HepG2 (cell line): Measurements from ENCODE around the gene AFF4. TPM values are rescaled to one million over a fixed set of nuclear protein-coding genes. Genes with fewer than 3 reads are reported as not detected.
A peak's percentile ranks its signal among the peaks of the same experiment; 100 is the strongest.

ENCODE experiments used
- HDAC6 ChIP-seq: fragments of 200-600 bp; sonication (generic); IDR thresholded peaks from 2 replicates; pipeline ENCODE4 v1.7.0; 2017; ENCODE audit warnings: mild to moderate bottlenecking, antibody characterized with exemption, low read length, low read depth
- KDM2A ChIP-seq: sonication (generic); formaldehyde crosslinking; IDR thresholded peaks from 2 replicates; pipeline ENCODE4 v1.4.0; 2020; ENCODE audit warnings: low read depth, missing genetic modification reagents, borderline replicate concordance
- KDM3A ChIP-seq: IDR thresholded peaks from 2 replicates; pipeline ENCODE4 v1.6.1; 2018; ENCODE audit warnings: low read depth, missing compliant biosample characterization
- MAFF ChIP-seq: IDR thresholded peaks from 2 replicates; pipeline ENCODE4 v1.6.1; 2011; ENCODE audit warnings: low read depth, low read length, improper control_type of control experiment
- MEF2D ChIP-seq: sonication (generic); formaldehyde crosslinking; IDR thresholded peaks from 2 replicates; pipeline ENCODE4 v1.5.1; 2020; ENCODE audit warnings: mild to moderate bottlenecking, missing genetic modification reagents
- NPAS2 ChIP-seq: sonication (generic); formaldehyde crosslinking; IDR thresholded peaks from 2 replicates; pipeline ENCODE4 v1.8.0; 2022; ENCODE audit warnings: mild to moderate bottlenecking, missing genetic modification reagents, borderline replicate concordance
- RAD21 ChIP-seq: fragments of 450-650 bp; formaldehyde crosslinking; IDR thresholded peaks from 2 replicates; pipeline ENCODE4 v1.5.0; 2020; ENCODE audit warnings: mild to moderate bottlenecking
- TCF12 ChIP-seq, 2 experiments: fragments of 450-650 bp in 1 of 2; sonication (generic) in 1 of 2; formaldehyde crosslinking in 1 of 2; IDR thresholded peaks; 2 replicates each; pipeline versions ENCODE4 v1.6.1 to v1.8.0; 2017 to 2022; ENCODE audit warnings: antibody characterized with exemption in 1 of 2, mild to moderate bottlenecking in 1 of 2, missing genetic modification reagents in 1 of 2, moderate library complexity in 1 of 2
- ZKSCAN1 ChIP-seq: fragments of 150-350 bp; IDR thresholded peaks from 2 replicates; pipeline ENCODE4 v1.6.1; 2014; ENCODE audit warnings: low read length
- ZNF101 ChIP-seq: sonication (generic); formaldehyde crosslinking; IDR thresholded peaks from 2 replicates; pipeline ENCODE4 v1.4.0; 2020; ENCODE audit warnings: mild to moderate bottlenecking, low read depth, missing genetic modification reagents, borderline replicate concordance
- ZNF225 ChIP-seq: sonication (generic); formaldehyde crosslinking; IDR thresholded peaks from 2 replicates; pipeline ENCODE4 v1.4.0; 2020; ENCODE audit warnings: mild to moderate bottlenecking, missing genetic modification reagents
- ZNF317 ChIP-seq: sonication (generic); formaldehyde crosslinking; IDR thresholded peaks from 2 replicates; pipeline ENCODE4 v1.5.0; 2020; ENCODE audit warnings: mild to moderate bottlenecking, missing genetic modification reagents
- ZNF34 ChIP-seq: sonication (generic); formaldehyde crosslinking; IDR thresholded peaks from 2 replicates; pipeline ENCODE4 v1.4.0; 2020; ENCODE audit warnings: mild to moderate bottlenecking, missing genetic modification reagents, borderline replicate concordance
- ZNF570 ChIP-seq: sonication (generic); formaldehyde crosslinking; IDR thresholded peaks from 2 replicates; pipeline ENCODE4 v1.4.0; 2020; ENCODE audit warnings: mild to moderate bottlenecking, missing genetic modification reagents, borderline replicate concordance
- ZNF713 ChIP-seq: sonication (generic); formaldehyde crosslinking; IDR thresholded peaks from 2 replicates; pipeline ENCODE4 v1.4.0; 2020; ENCODE audit warnings: mild to moderate bottlenecking, missing genetic modification reagents
- polyA plus RNA-seq, 8 experiments: library from polyadenylated mRNA; depleted of rRNA in 3 of 8; stranded (reverse) in 7 of 8; unstranded in 1 of 8; fragments of >200 nt; fragmentation: Illumina TruSeq in 4 of 8; extraction: Trizol in 4 of 8; gene quantifications; 2 replicates each; pipeline versions ENCODE4 v1.2.1 to v1.2.3, GENCODE V29; 2011 to 2016; ENCODE audit warnings: low read depth in 4 of 8, missing spikeins in 1 of 8, mixed read lengths in 1 of 8; ENCODE audit not compliant: insufficient read depth in 1 of 8
- total RNA-seq, 5 experiments: library from RNA; depleted of rRNA; stranded (reverse); fragments of >200 nt; fragmentation: Illumina TruSeq; extraction: Trizol; gene quantifications; 2 replicates each; pipeline ENCODE4 v1.2.3, GENCODE V29; 2016; ENCODE audit warnings: low read depth in 1 of 5
- TF ChIP-seq, protein P1 (sequence below): sonication (generic); formaldehyde crosslinking; IDR thresholded peaks from 2 replicates; pipeline ENCODE4 v1.5.1; 2020; ENCODE audit warnings: missing genetic modification reagents, mild to moderate bottlenecking, borderline replicate concordance
- TF ChIP-seq, protein P2 (sequence below): sonication (generic); formaldehyde crosslinking; IDR thresholded peaks from 2 replicates; pipeline ENCODE4 v1.5.0; 2020; ENCODE audit warnings: missing genetic modification reagents, mild to moderate bottlenecking, borderline replicate concordance
- TF ChIP-seq, protein P3 (sequence below): sonication (generic); formaldehyde crosslinking; IDR thresholded peaks from 2 replicates; pipeline ENCODE4 v1.5.0; 2020; ENCODE audit warnings: mild to moderate bottlenecking, missing genetic modification reagents, moderate library complexity
- TF ChIP-seq, protein P4 (sequence below): IDR thresholded peaks from 2 replicates; pipeline ENCODE4 v1.6.1; 2012; ENCODE audit warnings: low read length, improper control_type of control experiment

Gene AFF4
- total and polyA plus RNA-seq, 2 of the 13 experiments (the other 11 are each of a cell fraction or from before 2014, with no cell fraction given) = 22.1 to 25.5 TPM

DNA sequence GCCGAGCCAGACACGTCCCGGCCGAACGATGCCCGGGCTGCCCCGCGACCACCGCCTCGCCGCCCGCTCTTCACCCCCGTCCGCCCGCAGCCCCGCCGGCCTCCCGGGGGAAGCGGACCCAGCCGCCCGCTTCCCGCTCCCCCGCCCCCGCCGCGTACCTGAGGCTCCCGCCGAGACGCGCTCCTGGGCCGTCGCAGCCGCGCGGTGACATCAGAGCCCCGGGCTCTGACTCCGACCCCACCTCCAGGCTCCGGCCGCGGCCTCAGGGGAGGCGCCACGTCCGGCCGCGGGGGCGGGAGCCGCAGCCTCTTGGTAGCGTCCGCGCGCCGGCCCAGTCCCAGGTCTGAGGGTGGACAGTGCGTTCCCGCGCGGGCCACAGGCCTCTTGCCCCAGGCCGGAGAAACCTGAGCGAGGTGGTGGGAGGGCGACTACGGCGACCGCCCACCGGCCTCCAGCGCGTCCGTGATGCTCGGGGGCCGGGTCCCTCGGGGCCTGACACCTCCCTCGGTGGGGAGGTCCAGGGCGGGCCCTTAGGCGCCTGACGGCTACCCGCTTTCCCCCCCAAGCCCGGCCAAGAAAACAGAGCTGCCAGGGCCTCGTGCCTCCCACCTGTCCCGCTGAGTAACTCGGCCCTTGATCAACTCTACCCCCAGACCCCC lies 132.9 kb downstream of the AFF4 start, which contains the start of gene SHROOM1 (continued):
- TF ChIP-seq, protein P1, sequence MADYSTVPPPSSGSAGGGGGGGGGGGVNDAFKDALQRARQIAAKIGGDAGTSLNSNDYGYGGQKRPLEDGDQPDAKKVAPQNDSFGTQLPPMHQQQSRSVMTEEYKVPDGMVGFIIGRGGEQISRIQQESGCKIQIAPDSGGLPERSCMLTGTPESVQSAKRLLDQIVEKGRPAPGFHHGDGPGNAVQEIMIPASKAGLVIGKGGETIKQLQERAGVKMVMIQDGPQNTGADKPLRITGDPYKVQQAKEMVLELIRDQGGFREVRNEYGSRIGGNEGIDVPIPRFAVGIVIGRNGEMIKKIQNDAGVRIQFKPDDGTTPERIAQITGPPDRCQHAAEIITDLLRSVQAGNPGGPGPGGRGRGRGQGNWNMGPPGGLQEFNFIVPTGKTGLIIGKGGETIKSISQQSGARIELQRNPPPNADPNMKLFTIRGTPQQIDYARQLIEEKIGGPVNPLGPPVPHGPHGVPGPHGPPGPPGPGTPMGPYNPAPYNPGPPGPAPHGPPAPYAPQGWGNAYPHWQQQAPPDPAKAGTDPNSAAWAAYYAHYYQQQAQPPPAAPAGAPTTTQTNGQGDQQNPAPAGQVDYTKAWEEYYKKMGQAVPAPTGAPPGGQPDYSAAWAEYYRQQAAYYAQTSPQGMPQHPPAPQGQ (CRISPR knock-in tag) = no peak
- no peak for TF ChIP-seq HDAC6
- no peak for TF ChIP-seq MAFF
- peak; percentile 17; the same call in 1 of the 2 replicates for TF ChIP-seq ZNF225 (CRISPR knock-in tag)
- 0 out of 2 replicates have a peak, but pooled peaks have one; percentile 43 for TF ChIP-seq ZNF317 (CRISPR knock-in tag)
- TF ChIP-seq TCF12 (IDR thresholded peaks at IDR 0.05) = no peak
- peak; percentile 66; the same call in 1 of the 2 replicates for TF ChIP-seq TCF12 (CRISPR knock-in tag; IDR thresholded peaks at IDR 0.05)
- TF ChIP-seq, protein P2, sequence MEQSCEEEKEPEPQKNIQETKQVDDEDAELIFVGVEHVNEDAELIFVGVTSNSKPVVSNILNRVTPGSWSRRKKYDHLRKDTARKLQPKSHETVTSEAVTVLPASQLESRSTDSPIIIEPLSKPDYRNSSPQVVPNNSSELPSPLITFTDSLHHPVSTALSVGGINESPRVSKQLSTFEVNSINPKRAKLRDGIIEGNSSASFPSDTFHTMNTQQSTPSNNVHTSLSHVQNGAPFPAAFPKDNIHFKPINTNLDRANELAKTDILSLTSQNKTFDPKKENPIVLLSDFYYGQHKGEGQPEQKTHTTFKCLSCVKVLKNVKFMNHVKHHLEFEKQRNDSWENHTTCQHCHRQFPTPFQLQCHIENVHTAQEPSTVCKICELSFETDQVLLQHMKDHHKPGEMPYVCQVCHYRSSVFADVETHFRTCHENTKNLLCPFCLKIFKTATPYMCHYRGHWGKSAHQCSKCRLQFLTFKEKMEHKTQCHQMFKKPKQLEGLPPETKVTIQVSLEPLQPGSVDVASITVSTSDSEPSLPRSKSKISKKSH (CRISPR knock-in tag) = 0 out of 2 replicates have a peak, but pooled peaks have one; percentile 61
- no peak for TF ChIP-seq KDM3A (CRISPR knock-in tag)
- TF ChIP-seq KDM2A = no peak; the same call in 1 of the 2 replicates
- no peak for TF ChIP-seq ZNF570 (CRISPR knock-in tag)
- TF ChIP-seq, protein P3, sequence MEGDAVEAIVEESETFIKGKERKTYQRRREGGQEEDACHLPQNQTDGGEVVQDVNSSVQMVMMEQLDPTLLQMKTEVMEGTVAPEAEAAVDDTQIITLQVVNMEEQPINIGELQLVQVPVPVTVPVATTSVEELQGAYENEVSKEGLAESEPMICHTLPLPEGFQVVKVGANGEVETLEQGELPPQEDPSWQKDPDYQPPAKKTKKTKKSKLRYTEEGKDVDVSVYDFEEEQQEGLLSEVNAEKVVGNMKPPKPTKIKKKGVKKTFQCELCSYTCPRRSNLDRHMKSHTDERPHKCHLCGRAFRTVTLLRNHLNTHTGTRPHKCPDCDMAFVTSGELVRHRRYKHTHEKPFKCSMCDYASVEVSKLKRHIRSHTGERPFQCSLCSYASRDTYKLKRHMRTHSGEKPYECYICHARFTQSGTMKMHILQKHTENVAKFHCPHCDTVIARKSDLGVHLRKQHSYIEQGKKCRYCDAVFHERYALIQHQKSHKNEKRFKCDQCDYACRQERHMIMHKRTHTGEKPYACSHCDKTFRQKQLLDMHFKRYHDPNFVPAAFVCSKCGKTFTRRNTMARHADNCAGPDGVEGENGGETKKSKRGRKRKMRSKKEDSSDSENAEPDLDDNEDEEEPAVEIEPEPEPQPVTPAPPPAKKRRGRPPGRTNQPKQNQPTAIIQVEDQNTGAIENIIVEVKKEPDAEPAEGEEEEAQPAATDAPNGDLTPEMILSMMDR = peak; percentile 34; the same call in 1 of the 2 replicates
- TF ChIP-seq, protein P4, sequence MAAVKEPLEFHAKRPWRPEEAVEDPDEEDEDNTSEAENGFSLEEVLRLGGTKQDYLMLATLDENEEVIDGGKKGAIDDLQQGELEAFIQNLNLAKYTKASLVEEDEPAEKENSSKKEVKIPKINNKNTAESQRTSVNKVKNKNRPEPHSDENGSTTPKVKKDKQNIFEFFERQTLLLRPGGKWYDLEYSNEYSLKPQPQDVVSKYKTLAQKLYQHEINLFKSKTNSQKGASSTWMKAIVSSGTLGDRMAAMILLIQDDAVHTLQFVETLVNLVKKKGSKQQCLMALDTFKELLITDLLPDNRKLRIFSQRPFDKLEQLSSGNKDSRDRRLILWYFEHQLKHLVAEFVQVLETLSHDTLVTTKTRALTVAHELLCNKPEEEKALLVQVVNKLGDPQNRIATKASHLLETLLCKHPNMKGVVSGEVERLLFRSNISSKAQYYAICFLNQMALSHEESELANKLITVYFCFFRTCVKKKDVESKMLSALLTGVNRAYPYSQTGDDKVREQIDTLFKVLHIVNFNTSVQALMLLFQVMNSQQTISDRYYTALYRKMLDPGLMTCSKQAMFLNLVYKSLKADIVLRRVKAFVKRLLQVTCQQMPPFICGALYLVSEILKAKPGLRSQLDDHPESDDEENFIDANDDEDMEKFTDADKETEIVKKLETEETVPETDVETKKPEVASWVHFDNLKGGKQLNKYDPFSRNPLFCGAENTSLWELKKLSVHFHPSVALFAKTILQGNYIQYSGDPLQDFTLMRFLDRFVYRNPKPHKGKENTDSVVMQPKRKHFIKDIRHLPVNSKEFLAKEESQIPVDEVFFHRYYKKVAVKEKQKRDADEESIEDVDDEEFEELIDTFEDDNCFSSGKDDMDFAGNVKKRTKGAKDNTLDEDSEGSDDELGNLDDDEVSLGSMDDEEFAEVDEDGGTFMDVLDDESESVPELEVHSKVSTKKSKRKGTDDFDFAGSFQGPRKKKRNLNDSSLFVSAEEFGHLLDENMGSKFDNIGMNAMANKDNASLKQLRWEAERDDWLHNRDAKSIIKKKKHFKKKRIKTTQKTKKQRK = no peak
- TF ChIP-seq MEF2D (CRISPR knock-in tag) = no peak
- TF ChIP-seq ZNF34 = no peak
- no peak for TF ChIP-seq ZNF101 (CRISPR knock-in tag)
- TF ChIP-seq RAD21 (CRISPR knock-in tag) = no peak
- TF ChIP-seq NPAS2 (CRISPR knock-in tag) = 0 out of 2 replicates have a peak, but pooled peaks have one; percentile 65
- TF ChIP-seq ZNF713 (CRISPR knock-in tag) = no peak
- TF ChIP-seq ZKSCAN1 = no peak
